ENCODE data around the gene VPS54.

Gene VPS54

GRCh38 chr2:63902149-63902548, 117.1 kb downstream of the VPS54 start:
- Histone ChIP-seq H3K9me2 (replicated peaks; ENCODE audit: insufficient read depth, low read length) (no peaks in the 10 kb centered on the region), H3K27me3 (ENCODE audit: low read length) (no peaks in the 10 kb centered on the region), H3K4me3 (ENCODE audit: insufficient read depth, low read length, poor library complexity, severe bottlenecking) (no peak overlapping the region), H3K9me3 (ENCODE audit: insufficient read depth, low read length) (peaks cover 7% of the 10 kb centered on the region; the same call in 1 of the 2 replicates), H3K4me2 (ENCODE audit: low read depth, low read length, poor library complexity, severe bottlenecking) (no peak overlapping the region), H3K9ac (ENCODE audit: low read length) (no peak overlapping the region), H3F3A (ENCODE audit: insufficient read depth) (no peaks in the 10 kb centered on the region), H3K27ac (ENCODE audit: low read depth, low read length) (no peak overlapping the region), H2AFZ (ENCODE audit: low read depth, low read length, severe bottlenecking) (no peak overlapping the region), H4K20me1 (ENCODE audit: low read depth, low read length) (no peaks in the 10 kb centered on the region), H3K79me2 (ENCODE audit: insufficient read depth, low read length) (no peaks in the 10 kb centered on the region), H3K36me3 (ENCODE audit: low read length) (peaks cover 19% of the 10 kb centered on the region; the same call in 1 of the 2 replicates)
- TF ChIP-seq CTCF (IDR thresholded peaks at IDR 0.05; ENCODE audit: insufficient read depth, low read length, poor library complexity, severe bottlenecking) = no peak
- no peak for TF ChIP-seq EZH2phosphoT487 (conservative IDR thresholded peaks at IDR 0.05; ENCODE audit: low read length)

- Histone ChIP-seq H3K27ac (ENCODE audit: low read depth, low read length) (no peak overlapping the region), H3K9me3 (ENCODE audit: insufficient read depth, low read length) (peaks cover 7% of the 10 kb centered on the region; the same call in 1 of the 2 replicates), H2AFZ (ENCODE audit: low read depth, low read length, severe bottlenecking) (no peak overlapping the region), H3K4me3 (ENCODE audit: insufficient read depth, low read length, poor library complexity, severe bottlenecking) (no peak overlapping the region), H3K79me2 (ENCODE audit: insufficient read depth, low read length) (no peaks in the 10 kb centered on the region), H3K27me3 (ENCODE audit: low read length) (no peaks in the 10 kb centered on the region), H3K4me2 (ENCODE audit: low read depth, low read length, poor library complexity, severe bottlenecking) (no peak overlapping the region), H3F3A (ENCODE audit: insufficient read depth) (no peaks in the 10 kb centered on the region), H3K9me2 (replicated peaks; ENCODE audit: insufficient read depth, low read length) (no peaks in the 10 kb centered on the region), H4K20me1 (ENCODE audit: low read depth, low read length) (no peaks in the 10 kb centered on the region), H3K9ac (ENCODE audit: low read length) (no peak overlapping the region), H3K36me3 (ENCODE audit: low read length) (peaks cover 25% of the 10 kb centered on the region; the same call in 1 of the 2 replicates)
- no peak for TF ChIP-seq EZH2phosphoT487 (conservative IDR thresholded peaks at IDR 0.05; ENCODE audit: low read length)
- no peak for TF ChIP-seq CTCF (IDR thresholded peaks at IDR 0.05; ENCODE audit: insufficient read depth, low read length, poor library complexity, severe bottlenecking)
These were observed 119.6 kb downstream of the VPS54 start for GRCh38 chr2:63899639-63900038.

- H3K27ac ChIP-seq (ENCODE audit: low read depth, low read length) = no peak overlapping the region
- no peaks in the 10 kb centered on the region for H3K79me2 ChIP-seq (ENCODE audit: insufficient read depth, low read length)
- no peak overlapping the region for H3K9ac ChIP-seq (ENCODE audit: low read length)
- H3K9me2 ChIP-seq (replicated peaks; ENCODE audit: insufficient read depth, low read length) = no peaks in the 10 kb centered on the region
- H3K9me3 ChIP-seq (ENCODE audit: insufficient read depth, low read length) = peaks cover 7% of the 10 kb centered on the region; the same call in 1 of the 2 replicates
- H3F3A ChIP-seq (ENCODE audit: insufficient read depth) = no peaks in the 10 kb centered on the region
- no peak overlapping the region for H3K4me3 ChIP-seq (ENCODE audit: insufficient read depth, low read length, poor library complexity, severe bottlenecking)
- no peaks in the 10 kb centered on the region for H3K27me3 ChIP-seq (ENCODE audit: low read length)
- peaks cover 24% of the 10 kb centered on the region; the same call in 1 of the 2 replicates for H3K36me3 ChIP-seq (ENCODE audit: low read length)
- TF ChIP-seq CTCF (IDR thresholded peaks at IDR 0.05; ENCODE audit: insufficient read depth, low read length, poor library complexity, severe bottlenecking) (no peak), EZH2phosphoT487 (conservative IDR thresholded peaks at IDR 0.05; ENCODE audit: low read length) (no peak)
- H2AFZ ChIP-seq (ENCODE audit: low read depth, low read length, severe bottlenecking) = no peak overlapping the region
- no peak overlapping the region for H3K4me2 ChIP-seq (ENCODE audit: low read depth, low read length, poor library complexity, severe bottlenecking)
- H4K20me1 ChIP-seq (ENCODE audit: low read depth, low read length) = no peaks in the 10 kb centered on the region
These were observed 120.4 kb downstream of the VPS54 start for GRCh38 chr2:63898839-63899238.

All from SU-DHL-6 (cell line).